ENCODE results near the gene TM4SF20. TPM values are rescaled to one million over a fixed set of nuclear protein-coding genes. Genes with fewer than 3 reads are reported as not detected.

TM4SF20 gene
- under 1 TPM in 3 of 5 donors, not detected in 2; 0.08 to 0.14 (median 0.09) TPM for polyA plus RNA-seq (ENCODE audit: insufficient read depth in 1 of 5, insufficient read length in 5 of 5, low replicate concordance in 1 of 5)
- long read RNA-seq, donor 1, result 0 reads
- long read RNA-seq, donor 2, result 0 reads
- long read RNA-seq, donor 3, result 0 reads
- long read RNA-seq, donor 4, result 0 reads
- long read RNA-seq, donor 5, result 0 reads
- long read RNA-seq, donor 6, result 0 reads
- long read RNA-seq, donor 7, result 0 reads
- long read RNA-seq, donor 8, result 0 reads

GRCh38 chr2:227379095-227379494, at the start of gene TM4SF20:
TM4SF20 (minus strand) TSS chr2:227379306; CDS start chr2:227379268, 38 bp downstream.
- no peak for DNase-seq

- no peak for DNase-seq
Observed at GRCh38 chr2:227428731-227429285, 49.7 kb upstream of the TM4SF20 start.

- no peak for DNase-seq
Observed at GRCh38 chr2:227423656-227424499, 44.8 kb upstream of the TM4SF20 start.

GRCh38 chr2:227420087-227421052, 41.3 kb upstream of the TM4SF20 start:
- no peak for DNase-seq

- DNase-seq, result no peak
Observed at GRCh38 chr2:227416701-227417100, 37.6 kb upstream of the TM4SF20 start.

- no peak for DNase-seq
Observed at GRCh38 chr2:227415538-227416424, 36.7 kb upstream of the TM4SF20 start.

- DNase-seq, result no peak
Observed at GRCh38 chr2:227414846-227415245, 35.7 kb upstream of the TM4SF20 start.

GRCh38 chr2:227413371-227413770, 34.3 kb upstream of the TM4SF20 start:
- DNase-seq, result no peak

GRCh38 chr2:227412877-227413276, 33.8 kb upstream of the TM4SF20 start:
- DNase-seq, result no peak

GRCh38 chr2:227411990-227412350, 32.9 kb upstream of the TM4SF20 start:
- no peak for DNase-seq

- DNase-seq, result no peak
Observed at GRCh38 chr2:227411320-227411989, 32.3 kb upstream of the TM4SF20 start.

- DNase-seq, result no peak
Observed at GRCh38 chr2:227410191-227410590, 31.1 kb upstream of the TM4SF20 start.

- no peak for DNase-seq
Observed at GRCh38 chr2:227407591-227408151, 28.6 kb upstream of the TM4SF20 start.

GRCh38 chr2:227406177-227407031, 27.3 kb upstream of the TM4SF20 start:
- peak; percentile 81 to 85 for DNase-seq

- DNase-seq, result no peak
Observed at GRCh38 chr2:227404585-227405271, 25.6 kb upstream of the TM4SF20 start.

- DNase-seq, result no peak
Observed at GRCh38 chr2:227402959-227403358, 23.9 kb upstream of the TM4SF20 start.

- no peak for DNase-seq
Observed at GRCh38 chr2:227402321-227402720, 23.2 kb upstream of the TM4SF20 start.

GRCh38 chr2:227401550-227401949, 22.4 kb upstream of the TM4SF20 start:
- DNase-seq, result no peak
